Embryonic facial prominence (tissue), 1 donor: ENCODE results near the gene LRRC7.

ENCODE experiments used
- DNase-seq: peaks from one replicate; pipeline ENCODE4 v3.0.0-alpha.2; 2016; ENCODE audit errors: extremely low spot score

LRRC7 gene

DNA sequence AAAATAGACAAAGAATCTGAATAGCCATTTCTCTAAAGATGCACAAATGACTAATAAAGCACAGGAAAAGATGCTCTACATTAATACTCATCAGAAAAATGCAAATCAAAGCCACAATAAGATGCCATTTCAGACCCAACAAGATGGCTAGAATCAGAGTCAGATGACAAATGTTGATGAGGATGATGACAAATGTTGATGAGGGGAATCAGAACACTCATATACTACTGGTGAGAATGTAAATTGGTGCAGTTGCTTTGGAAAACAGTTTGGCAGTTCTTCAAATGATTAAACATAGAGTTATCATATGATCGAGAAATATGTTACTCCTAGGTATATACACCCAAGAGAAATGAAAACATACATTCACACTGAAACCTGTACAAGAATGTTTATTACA is 603.8 kb downstream of the LRRC7 start:
- no peak for DNase-seq
